K562 (cell line): ENCODE data around the gene EEF2. TPM values are rescaled to one million over a fixed set of nuclear protein-coding genes. Genes with fewer than 3 reads are reported as not detected.

Source experiments
- E4F1 ChIP-seq: fragments of 250-450 bp; sonication (Bioruptor Pico); IDR thresholded peaks from 2 replicates; pipeline ENCODE4 v1.5.0; 2021; ENCODE audit warnings: mild to moderate bottlenecking, borderline replicate concordance
- ELF1 ChIP-seq: fragments of 200-800 bp; sonication (Bioruptor generic); IDR thresholded peaks from 2 replicates; pipeline ENCODE4 v1.6.1; 2016; ENCODE audit warnings: missing genetic modification characterization, missing compliant biosample characterization
- EWSR1 ChIP-seq: fragments of 450-650 bp; IDR thresholded peaks from 2 replicates; pipeline ENCODE4 v1.6.1; 2018; ENCODE audit warnings: borderline replicate concordance, mild to moderate bottlenecking, low read depth, moderate library complexity; ENCODE audit not compliant: partially characterized antibody
- IRF1 ChIP-seq: sonication (generic); formaldehyde crosslinking; IDR thresholded peaks from 2 replicates; pipeline ENCODE4 v1.8.0; 2022; ENCODE audit warnings: missing genetic modification reagents, mild to moderate bottlenecking, borderline replicate concordance
- MAX ChIP-seq: sonication (generic); formaldehyde crosslinking; IDR thresholded peaks from 2 replicates; pipeline ENCODE4 v1.9.0; 2022; ENCODE audit warnings: mild to moderate bottlenecking, missing genetic modification reagents
- NONO ChIP-seq, 2 experiments: fragments of 200-400 bp in 1 of 2; fragments of 450-650 bp in 1 of 2; formaldehyde crosslinking in 1 of 2; IDR thresholded peaks; 2 replicates each; pipeline ENCODE4 v1.6.1; 2017; ENCODE audit warnings: low read depth in 2 of 2, mild to moderate bottlenecking in 2 of 2, moderate library complexity in 2 of 2, low read length in 1 of 2
- PREB ChIP-seq: sonication (generic); formaldehyde crosslinking; IDR thresholded peaks from 2 replicates; pipeline ENCODE4 v1.8.1; 2023; ENCODE audit warnings: mild to moderate bottlenecking, missing genetic modification reagents
- PRPF4 ChIP-seq: fragments of 200-400 bp; formaldehyde crosslinking; IDR thresholded peaks from one replicate; pipeline ENCODE4 v1.6.1; 2017; ENCODE audit warnings: low read length, low read depth, mild to moderate bottlenecking; ENCODE audit not compliant: insufficient read depth, poor library complexity, severe bottlenecking
- STAT5B ChIP-seq: fragments of 250-450 bp; sonication (Bioruptor Pico); IDR thresholded peaks from 2 replicates; pipeline ENCODE4 v1.8.0; 2021; ENCODE audit warnings: mild to moderate bottlenecking, inconsistent platforms
- THRA ChIP-seq: fragments of 450-650 bp; IDR thresholded peaks from 2 replicates; pipeline ENCODE4 v1.6.1; 2017; ENCODE audit warnings: mild to moderate bottlenecking, moderate library complexity
- YBX1 ChIP-seq: fragments of 450-650 bp; IDR thresholded peaks from 2 replicates; pipeline ENCODE4 v1.7.1; 2016; ENCODE audit warnings: mild to moderate bottlenecking
- ZBTB2 ChIP-seq: fragments of 450-650 bp; IDR thresholded peaks from 2 replicates; pipeline ENCODE4 v1.6.1; 2016; ENCODE audit warnings: antibody characterized with exemption
- ZNF274 ChIP-seq: IDR thresholded peaks from 2 replicates; pipeline ENCODE4 v1.6.1; 2011; ENCODE audit warnings: low read depth, mild to moderate bottlenecking, low read length, moderate library complexity, borderline replicate concordance
- ZNF398 ChIP-seq: fragments of 250-450 bp; sonication (Bioruptor Pico); IDR thresholded peaks from 2 replicates; pipeline ENCODE4 v1.8.0; 2021; ENCODE audit warnings: moderate library complexity, mild to moderate bottlenecking, inconsistent platforms
- ZNF586 ChIP-seq: fragments of 450-650 bp; formaldehyde crosslinking; conservative IDR thresholded peaks from 2 replicates; pipeline ENCODE4 v1.4.0; 2020; ENCODE audit warnings: mild to moderate bottlenecking, moderate library complexity
- ZNF766 ChIP-seq: fragments of 200-800 bp; sonication (Bioruptor generic); conservative IDR thresholded peaks from 2 replicates; pipeline ENCODE4 v1.6.1; 2016; ENCODE audit warnings: missing genetic modification characterization, missing compliant biosample characterization
- polyA plus RNA-seq, 8 experiments: library from polyadenylated mRNA; depleted of rRNA in 4 of 8; stranded (reverse) in 5 of 8; unstranded in 3 of 8; fragments of >200 nt; fragmentation: Nextera tagmentation in 2 of 8; fragmentation: Illumina TruSeq in 1 of 8; extraction: Ambion mirVana in 2 of 8; extraction: Trizol in 1 of 8; gene quantifications; 2 replicates each; pipeline versions ENCODE4 v1.2.1 to v1.2.3, GENCODE V29; 2011 to 2014; ENCODE audit warnings: inconsistent platforms in 1 of 8, missing spikeins in 1 of 8
- total RNA-seq, 7 experiments: library from RNA; depleted of rRNA in 6 of 7; stranded (reverse); fragments of >200 nt in 6 of 7; fragmentation: Illumina TruSeq in 2 of 7; extraction: Trizol in 2 of 7; gene quantifications; 2 replicates each; pipeline versions ENCODE4 v1.2.1 to v1.2.3, GENCODE V29; 2011 to 2021; ENCODE audit warnings: low replicate concordance in 1 of 7

EEF2 gene
- total and polyA plus RNA-seq, 9 of the 15 experiments (the other 6 are each of a cell fraction or from before 2014, with no cell fraction given): 372 to 3,003 (median 1,453) TPM

GRCh38 chr19:3982701-3983541 lies 2.3 kb downstream of the EEF2 start (continued):
- TF ChIP-seq IRF1 (CRISPR knock-in tag): no peak
- no peak for TF ChIP-seq THRA
- no peak for TF ChIP-seq ZNF274
- no peak for TF ChIP-seq ZBTB2
- no peak for TF ChIP-seq E4F1 (CRISPR knock-in tag)
- no peak for TF ChIP-seq NONO (IDR thresholded peaks at IDR 0.05; ENCODE audit: low read depth in 2 of 2, low read length in 1 of 2)
- TF ChIP-seq ELF1 (tag): no peak
- no peak for TF ChIP-seq MAX (CRISPR knock-in tag)
- TF ChIP-seq ZNF398: no peak
- no peak for TF ChIP-seq ZNF586 (CRISPR knock-in tag)
- TF ChIP-seq EWSR1: no peak
- no peak for TF ChIP-seq YBX1
- TF ChIP-seq PRPF4: peak; percentile 53
- no peak for TF ChIP-seq PREB (CRISPR knock-in tag)
- TF ChIP-seq ZNF766 (CRISPR knock-in tag): no peak
- TF ChIP-seq STAT5B (CRISPR knock-in tag): no peak
